ENCODE results near the gene ATN1.

DNA sequence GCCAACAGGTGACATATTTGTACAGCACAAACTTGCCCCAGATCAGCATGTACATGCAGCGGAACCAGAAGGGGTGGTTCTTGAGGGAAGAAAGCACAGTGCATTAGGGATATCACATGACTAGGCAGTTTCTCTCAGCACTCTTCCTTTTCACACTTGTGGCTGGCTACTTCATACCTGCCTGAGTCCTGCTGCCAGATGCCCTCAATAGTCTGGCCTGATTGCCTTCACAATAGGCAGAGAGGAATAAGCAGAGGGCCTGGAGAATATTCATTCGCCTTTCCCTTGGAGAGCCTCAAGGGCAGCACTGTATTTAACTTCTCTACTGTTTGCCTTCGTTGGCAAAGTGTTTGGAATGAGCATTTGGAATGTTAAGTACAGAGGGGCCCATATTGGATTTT lies 50.9 kb downstream of the ATN1 start:
- TF ChIP-seq EZH2 (IDR thresholded peaks at IDR 0.05; ENCODE audit: borderline replicate concordance, low read depth, low read length, poor library complexity, severe bottlenecking): no peak
- TF ChIP-seq, protein P1, sequence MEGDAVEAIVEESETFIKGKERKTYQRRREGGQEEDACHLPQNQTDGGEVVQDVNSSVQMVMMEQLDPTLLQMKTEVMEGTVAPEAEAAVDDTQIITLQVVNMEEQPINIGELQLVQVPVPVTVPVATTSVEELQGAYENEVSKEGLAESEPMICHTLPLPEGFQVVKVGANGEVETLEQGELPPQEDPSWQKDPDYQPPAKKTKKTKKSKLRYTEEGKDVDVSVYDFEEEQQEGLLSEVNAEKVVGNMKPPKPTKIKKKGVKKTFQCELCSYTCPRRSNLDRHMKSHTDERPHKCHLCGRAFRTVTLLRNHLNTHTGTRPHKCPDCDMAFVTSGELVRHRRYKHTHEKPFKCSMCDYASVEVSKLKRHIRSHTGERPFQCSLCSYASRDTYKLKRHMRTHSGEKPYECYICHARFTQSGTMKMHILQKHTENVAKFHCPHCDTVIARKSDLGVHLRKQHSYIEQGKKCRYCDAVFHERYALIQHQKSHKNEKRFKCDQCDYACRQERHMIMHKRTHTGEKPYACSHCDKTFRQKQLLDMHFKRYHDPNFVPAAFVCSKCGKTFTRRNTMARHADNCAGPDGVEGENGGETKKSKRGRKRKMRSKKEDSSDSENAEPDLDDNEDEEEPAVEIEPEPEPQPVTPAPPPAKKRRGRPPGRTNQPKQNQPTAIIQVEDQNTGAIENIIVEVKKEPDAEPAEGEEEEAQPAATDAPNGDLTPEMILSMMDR (conservative IDR thresholded peaks at IDR 0.05; ENCODE audit: low read depth, low read length): no peak

Data from A673 (cell line).